ENCODE data around the gene SIX5. TPM values are rescaled to one million over a fixed set of nuclear protein-coding genes. Genes with fewer than 3 reads are reported as not detected.

SIX5 gene
- total RNA-seq, 2 donors from 2014 or later, result 41.6 to 46.4 TPM

DNA sequence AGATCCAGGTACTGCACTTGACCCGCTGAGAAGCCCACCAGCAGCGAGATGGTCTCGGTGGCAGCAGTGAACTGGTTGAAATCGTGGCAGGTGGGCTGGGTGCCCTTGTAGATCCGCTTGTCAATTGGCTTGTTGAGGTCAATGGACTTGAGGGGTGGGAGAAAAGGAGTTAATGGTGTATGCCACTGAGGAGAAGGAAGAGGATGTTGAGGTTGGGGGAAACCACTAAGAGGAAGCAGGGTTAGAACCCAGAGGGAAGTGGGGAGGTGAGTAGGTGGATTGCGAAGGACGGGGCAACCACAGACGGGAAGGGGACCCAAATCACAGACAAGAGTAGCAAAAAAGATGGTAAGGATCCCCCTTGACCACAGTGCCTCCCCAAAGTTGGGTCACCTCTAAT is 21.9 kb upstream of the SIX5 start:
- Mint-ChIP-seq H3K9me3 (no peaks in the 10 kb centered on the region), H3K4me1 (peaks cover 20% of the 10 kb centered on the region), H3K4me3 (peak overlapping the region; percentile 93), H3K36me3 (ENCODE audit: low read depth) (peaks cover 40% of the 10 kb centered on the region), H3K27ac (no peak overlapping the region), H3K27me3 (ENCODE audit: insufficient read depth) (peaks cover 5% of the 10 kb centered on the region)
- no peak for TF ChIP-seq CTCF (conservative IDR thresholded peaks at IDR 0.05)
- Histone ChIP-seq H3K27me3 (ENCODE audit: control insufficient read depth, insufficient read depth, low read length, poor library complexity, severe bottlenecking) (no peaks in the 10 kb centered on the region), H3K4me3 (ENCODE audit: low read length) (peak overlapping the region; percentile 99), H3K27ac (ENCODE audit: low read depth, low read length) (no peak overlapping the region), H3K9ac (ENCODE audit: extremely low read depth, low read length, poor library complexity, severe bottlenecking) (no peak overlapping the region), H3K9me3 (ENCODE audit: control insufficient read depth, low read length) (no peaks in the 10 kb centered on the region), H3K36me3 (ENCODE audit: control insufficient read depth, insufficient read depth, low read length) (peaks cover 31% of the 10 kb centered on the region), H3K4me1 (ENCODE audit: control insufficient read depth, insufficient read depth, low read length) (no peaks in the 10 kb centered on the region)
- no peak for DNase-seq
- 95 to 100% methylated on average over 4 to 8 of the region's 8 CpGs for WGBS, 2 experiments (ENCODE audit: insufficient coverage in 1 of 2, insufficient read length in 1 of 2)

GRCh38 chr19:45789035-45789786 is 20.2 kb upstream of the SIX5 start:
- no peak for TF ChIP-seq CTCF (conservative IDR thresholded peaks at IDR 0.05)
- Histone ChIP-seq H3K27me3 (ENCODE audit: control insufficient read depth, insufficient read depth, low read length, poor library complexity, severe bottlenecking) (no peaks in the 10 kb centered on the region), H3K36me3 (ENCODE audit: control insufficient read depth, insufficient read depth, low read length) (peaks cover 31% of the 10 kb centered on the region), H3K4me1 (ENCODE audit: control insufficient read depth, insufficient read depth, low read length) (no peaks in the 10 kb centered on the region), H3K27ac (ENCODE audit: low read depth, low read length) (no peak overlapping the region), H3K9me3 (ENCODE audit: control insufficient read depth, low read length) (no peaks in the 10 kb centered on the region), H3K4me3 (ENCODE audit: low read length) (no peak overlapping the region), H3K9ac (ENCODE audit: extremely low read depth, low read length, poor library complexity, severe bottlenecking) (no peak overlapping the region)
- H3K9me3 Mint-ChIP-seq, result no peaks in the 10 kb centered on the region
- H3K27me3 Mint-ChIP-seq (ENCODE audit: insufficient read depth), result no peaks in the 10 kb centered on the region
- peaks cover 20% of the 10 kb centered on the region for H3K4me1 Mint-ChIP-seq
- no peak for DNase-seq
- H3K36me3 Mint-ChIP-seq (ENCODE audit: low read depth), result peaks cover 42% of the 10 kb centered on the region
- WGBS, 2 experiments (ENCODE audit: insufficient coverage in 1 of 2, insufficient read length in 1 of 2), result 94 to 95% methylated on average over 13 to 15 of the region's 15 CpGs
- no peak overlapping the region for H3K27ac Mint-ChIP-seq
- H3K4me3 Mint-ChIP-seq, result no peak overlapping the region

DNA sequence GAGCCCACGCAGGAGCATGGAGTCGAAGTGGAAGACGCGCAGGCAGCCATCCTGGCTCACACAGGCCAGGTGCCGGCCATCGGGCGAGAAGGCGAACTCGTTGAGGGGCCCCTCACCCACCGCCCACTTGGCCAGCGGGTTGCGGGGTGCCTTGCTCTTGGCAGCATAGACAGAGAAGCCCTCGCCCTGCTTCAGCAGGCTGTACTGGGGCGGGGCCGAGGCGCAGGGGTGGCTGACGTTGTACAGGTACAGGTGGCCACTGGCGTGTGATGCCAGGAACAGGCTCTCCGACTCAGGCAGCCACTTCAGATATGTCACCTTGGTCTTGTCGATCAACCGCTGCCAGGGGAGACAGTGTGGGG is 17.5 kb upstream of the SIX5 start:
- H3K36me3 Mint-ChIP-seq (ENCODE audit: low read depth), result peaks cover 42% of the 10 kb centered on the region
- Histone ChIP-seq H3K4me1 (ENCODE audit: control insufficient read depth, insufficient read depth, low read length) (no peaks in the 10 kb centered on the region), H3K36me3 (ENCODE audit: control insufficient read depth, insufficient read depth, low read length) (peaks cover 31% of the 10 kb centered on the region), H3K9me3 (ENCODE audit: control insufficient read depth, low read length) (no peaks in the 10 kb centered on the region), H3K27ac (ENCODE audit: low read depth, low read length) (no peak overlapping the region), H3K27me3 (ENCODE audit: control insufficient read depth, insufficient read depth, low read length, poor library complexity, severe bottlenecking) (no peaks in the 10 kb centered on the region), H3K4me3 (ENCODE audit: low read length) (no peak overlapping the region), H3K9ac (ENCODE audit: extremely low read depth, low read length, poor library complexity, severe bottlenecking) (no peak overlapping the region)
- TF ChIP-seq CTCF (conservative IDR thresholded peaks at IDR 0.05), result no peak
- H3K27me3 Mint-ChIP-seq (ENCODE audit: insufficient read depth), result no peaks in the 10 kb centered on the region
- peaks cover 6% of the 10 kb centered on the region for H3K4me1 Mint-ChIP-seq
- WGBS, 2 experiments (ENCODE audit: insufficient coverage in 1 of 2, insufficient read length in 1 of 2), result 96 to 98% methylated on average over 12 to 21 of the region's 21 CpGs
- no peaks in the 10 kb centered on the region for H3K9me3 Mint-ChIP-seq
- no peak overlapping the region for H3K4me3 Mint-ChIP-seq
- no peak overlapping the region for H3K27ac Mint-ChIP-seq
- no peak for DNase-seq

All from endodermal cell (in vitro differentiated cells).